Measurements from ENCODE around the gene STK24.

STK24 gene

GRCh38 chr13:98407575-98407974 is 169.3 kb downstream of the STK24 start:
- TF ChIP-seq CTCF (conservative IDR thresholded peaks at IDR 0.05): no peak
- no peak overlapping the region for H3K27ac ChIP-seq

GRCh38 chr13:98406971-98407370 is 169.9 kb downstream of the STK24 start:
- no peak for TF ChIP-seq CTCF (conservative IDR thresholded peaks at IDR 0.05)
- H3K27ac ChIP-seq: peak overlapping the region; percentile 65

DNA sequence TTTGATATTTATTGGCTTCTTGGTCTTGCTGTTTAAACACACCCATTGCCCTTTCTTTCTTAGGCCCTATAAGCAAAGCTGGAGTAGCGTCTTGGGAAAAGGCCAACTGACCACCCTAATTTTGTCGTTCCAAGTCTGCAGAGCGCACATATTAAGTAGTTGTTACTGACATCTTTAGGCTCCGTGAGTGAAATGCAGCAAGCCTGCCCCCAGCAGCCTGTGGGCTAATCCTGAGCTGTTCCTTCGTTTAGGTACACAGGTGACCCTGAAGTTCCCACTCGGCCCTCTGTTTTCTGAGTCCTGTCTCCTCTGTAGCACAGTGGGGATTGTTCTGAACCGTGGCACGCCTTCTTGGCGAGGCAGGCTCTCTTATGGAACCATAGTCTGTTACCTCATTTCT is 170.5 kb downstream of the STK24 start:
- no peak for TF ChIP-seq CTCF (conservative IDR thresholded peaks at IDR 0.05)
- peak overlapping the region; percentile 65 for H3K27ac ChIP-seq

DNA sequence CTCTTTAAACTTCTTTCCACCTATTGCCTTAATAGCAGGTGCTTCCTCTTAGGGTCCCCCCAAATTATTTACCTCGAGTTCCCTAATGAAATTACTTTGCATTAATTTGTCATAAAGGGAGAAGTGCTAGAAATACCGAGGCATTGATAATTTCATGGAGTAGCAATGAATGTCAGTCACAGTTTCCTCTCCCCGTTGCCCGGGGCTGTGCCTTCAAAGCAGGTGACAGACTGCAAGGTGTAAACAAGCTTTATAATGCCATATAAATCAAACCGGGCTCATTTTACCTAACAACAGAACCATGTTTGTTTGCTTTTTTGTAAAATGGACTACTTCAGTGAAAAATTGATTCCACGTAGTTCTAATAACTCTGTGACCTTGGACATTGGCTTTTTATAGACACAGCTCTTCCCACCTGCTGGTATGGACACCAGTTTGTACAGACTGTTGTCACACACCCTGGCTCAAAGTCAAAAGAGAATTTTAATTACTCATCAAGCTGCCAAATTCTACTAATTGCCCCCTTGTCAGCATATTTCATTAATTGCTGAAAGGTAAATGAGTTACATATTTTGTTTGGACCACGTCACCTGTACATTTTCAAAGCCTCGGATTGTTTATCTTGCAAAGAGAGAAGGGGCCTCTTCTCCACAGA is 171.1 kb downstream of the STK24 start:
- no peak for TF ChIP-seq CTCF (conservative IDR thresholded peaks at IDR 0.05)
- peak overlapping the region; percentile 65 for H3K27ac ChIP-seq

GRCh38 chr13:98405107-98405571 is 171.8 kb downstream of the STK24 start:
- TF ChIP-seq CTCF (conservative IDR thresholded peaks at IDR 0.05): peak; percentile 21
- H3K27ac ChIP-seq: peak overlapping the region; percentile 65

DNA sequence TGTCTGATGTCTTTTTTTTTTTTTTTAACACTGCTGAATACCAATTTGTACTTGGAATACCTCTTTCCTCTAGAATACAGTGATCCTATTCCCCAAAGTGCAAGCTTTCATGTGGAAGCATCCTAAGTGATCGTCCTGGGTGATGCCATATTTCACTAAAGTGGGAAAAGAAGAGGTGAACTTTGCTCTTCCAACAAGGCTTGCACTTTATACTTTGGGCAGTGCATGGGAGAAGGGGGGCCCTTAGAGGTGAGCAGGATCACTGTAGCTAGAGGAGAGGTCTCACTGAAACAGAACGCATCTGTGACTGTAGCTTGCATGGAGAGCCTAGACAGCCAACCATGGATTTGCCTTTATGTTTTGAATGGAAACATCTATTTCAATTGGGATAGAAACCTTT is 173.8 kb downstream of the STK24 start:
- no peak for TF ChIP-seq CTCF (conservative IDR thresholded peaks at IDR 0.05)
- no peak overlapping the region for H3K27ac ChIP-seq

DNA sequence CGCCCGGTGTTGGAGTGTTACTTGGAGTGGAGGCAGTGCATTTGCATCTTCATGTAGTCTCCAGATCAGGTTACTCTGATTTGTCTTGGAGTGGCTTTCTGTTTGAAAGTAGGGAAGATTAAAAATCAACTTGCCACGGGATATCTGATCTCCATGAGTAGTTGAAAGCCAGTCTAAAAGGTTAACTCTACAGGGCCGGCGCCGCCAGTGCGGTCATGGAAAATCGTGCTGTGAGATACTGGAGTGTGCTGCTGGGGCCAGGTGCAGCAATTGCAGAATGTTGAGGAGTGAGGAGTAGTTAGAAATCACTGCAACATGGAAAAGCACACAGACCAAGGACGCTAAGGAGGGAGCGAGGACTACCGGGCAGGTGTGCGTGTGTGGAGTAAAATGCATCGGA is 175.0 kb downstream of the STK24 start:
- no peak overlapping the region for H3K27ac ChIP-seq
- no peak for TF ChIP-seq CTCF (conservative IDR thresholded peaks at IDR 0.05)

All from VCaP (cell line).